Activated CD8-positive, alpha-beta memory T cell treated with anti-CD3 and anti-CD28 coated beads for 1 hour (primary cell): ENCODE measurements around the gene SLX4IP.

ENCODE experiments used
- DNase-seq, 2 donors: peaks; one replicate each; pipeline ENCODE4 v3.0.0-alpha.2; 2020; ENCODE audit warnings: low read depth in 1 of 2; ENCODE audit errors: extremely low read depth in 1 of 2

SLX4IP gene

GRCh38 chr20:10462516-10462915, 27.4 kb downstream of the SLX4IP start:
- DNase-seq, result no peak

GRCh38 chr20:10463622-10464021, 28.5 kb downstream of the SLX4IP start:
- DNase-seq, result no peak

GRCh38 chr20:10465135-10465534, 30.0 kb downstream of the SLX4IP start:
- no peak for DNase-seq

GRCh38 chr20:10466325-10466724, 31.2 kb downstream of the SLX4IP start:
- no peak for DNase-seq

- DNase-seq, result no peak
Observed at GRCh38 chr20:10466855-10467254, 31.8 kb downstream of the SLX4IP start.

GRCh38 chr20:10467681-10468339, 32.7 kb downstream of the SLX4IP start:
- DNase-seq, result no peak

GRCh38 chr20:10468340-10468845, 33.3 kb downstream of the SLX4IP start:
- DNase-seq, result no peak

GRCh38 chr20:10469056-10469455, 34.0 kb downstream of the SLX4IP start:
- DNase-seq, result no peak

- no peak for DNase-seq
Observed at GRCh38 chr20:10469599-10469998, 34.5 kb downstream of the SLX4IP start.

GRCh38 chr20:10470276-10470675, 35.2 kb downstream of the SLX4IP start:
- DNase-seq, result no peak

- DNase-seq, result no peak
Observed at GRCh38 chr20:10472871-10473270, 37.8 kb downstream of the SLX4IP start.

- no peak for DNase-seq
Observed at GRCh38 chr20:10474606-10475184, 39.6 kb downstream of the SLX4IP start.

- no peak for DNase-seq
Observed at GRCh38 chr20:10475225-10475624, 40.1 kb downstream of the SLX4IP start.

GRCh38 chr20:10476319-10476724, 41.2 kb downstream of the SLX4IP start:
- DNase-seq, result no peak

GRCh38 chr20:10478205-10478604, 43.1 kb downstream of the SLX4IP start:
- no peak for DNase-seq

GRCh38 chr20:10478930-10479329, 43.8 kb downstream of the SLX4IP start:
- no peak for DNase-seq

- DNase-seq, result no peak
Observed at GRCh38 chr20:10481676-10482075, 46.6 kb downstream of the SLX4IP start.

GRCh38 chr20:10483691-10484090, 48.6 kb downstream of the SLX4IP start:
- DNase-seq, result no peak

- DNase-seq, result no peak
Observed at GRCh38 chr20:10487142-10488136, 52.3 kb downstream of the SLX4IP start.

- no peak for DNase-seq
Observed at GRCh38 chr20:10488534-10488933, 53.4 kb downstream of the SLX4IP start.

GRCh38 chr20:10489853-10490252, 54.7 kb downstream of the SLX4IP start:
- DNase-seq, result no peak
